DND-41 (cell line): ENCODE measurements around the gene EXT2.

Experiments used
- ATAC-seq: fragments of 200-7000 bp; cut with Tn5 transposase; 3 replicates; pipeline ENCODE4 v1.9.1; 2021; ENCODE audit warnings: low read depth; ENCODE audit not compliant: insufficient read depth
- DNase-seq: peaks from one replicate; pipeline ENCODE4 v3.0.0-alpha.2; 2020
- H2AFZ ChIP-seq: 2 replicates; pipeline ENCODE4 v1.6.0; 2012; ENCODE audit warnings: low read depth, low read length
- H3K27ac ChIP-seq: 2 replicates; pipeline ENCODE4 v1.5.1; 2012; ENCODE audit warnings: low read length, inconsistent platforms
- H3K27me3 ChIP-seq: fragments of 200-600 bp; sonication (generic); 2 replicates; pipeline ENCODE4 v1.6.0; 2012; ENCODE audit warnings: low read length, mild to moderate bottlenecking, inconsistent platforms; ENCODE audit not compliant: insufficient read depth, poor library complexity
- H3K36me3 ChIP-seq: 2 replicates; pipeline ENCODE4 v1.5.1; 2012; ENCODE audit warnings: low read length, inconsistent platforms; ENCODE audit not compliant: insufficient read depth
- H3K4me1 ChIP-seq: 2 replicates; pipeline ENCODE4 v1.5.1; 2012; ENCODE audit warnings: mild to moderate bottlenecking, low read length; ENCODE audit not compliant: insufficient read depth
- H3K4me2 ChIP-seq: 2 replicates; pipeline ENCODE4 v1.6.0; 2012; ENCODE audit warnings: mild to moderate bottlenecking, moderate library complexity, low read length, inconsistent platforms; ENCODE audit not compliant: insufficient read depth
- H3K4me3 ChIP-seq, 2 experiments: fragments of 200-600 bp in 1 of 2; shearing (Covaris generic) in 1 of 2; 2 replicates each; pipeline ENCODE4 v1.5.1; 2012 to 2016; ENCODE audit warnings: inconsistent platforms in 2 of 2, low read length in 2 of 2, mild to moderate bottlenecking in 2 of 2, low read depth in 1 of 2, moderate library complexity in 1 of 2
- H3K79me2 ChIP-seq: 2 replicates; pipeline ENCODE4 v1.6.0; 2012; ENCODE audit warnings: low read length, inconsistent platforms; ENCODE audit not compliant: insufficient read depth
- H3K9ac ChIP-seq: 2 replicates; pipeline ENCODE4 v1.6.0; 2012; ENCODE audit warnings: low read depth, mild to moderate bottlenecking, inconsistent platforms, low read length, moderate library complexity
- H3K9me3 ChIP-seq: 2 replicates; pipeline ENCODE4 v1.5.1; 2012; ENCODE audit warnings: low read length, moderate library complexity, mild to moderate bottlenecking, inconsistent platforms; ENCODE audit not compliant: insufficient read depth, severe bottlenecking
- H4K20me1 ChIP-seq: 2 replicates; pipeline ENCODE4 v1.6.0; 2012; ENCODE audit warnings: low read length; ENCODE audit not compliant: insufficient read depth
- EZH2 ChIP-seq: IDR thresholded peaks from 3 replicates; pipeline ENCODE4 v1.6.1; 2012; ENCODE audit warnings: borderline replicate concordance, low read depth, mild to moderate bottlenecking, moderate library complexity, low read length, inconsistent platforms; ENCODE audit not compliant: severe bottlenecking
- TF ChIP-seq, protein P1 (sequence below): IDR thresholded peaks from 2 replicates; pipeline ENCODE4 v1.5.1; 2012; ENCODE audit warnings: borderline replicate concordance, low read length, moderate library complexity, mild to moderate bottlenecking; ENCODE audit not compliant: poor library complexity, severe bottlenecking; ENCODE audit errors: extremely low read depth

EXT2 gene

DNA sequence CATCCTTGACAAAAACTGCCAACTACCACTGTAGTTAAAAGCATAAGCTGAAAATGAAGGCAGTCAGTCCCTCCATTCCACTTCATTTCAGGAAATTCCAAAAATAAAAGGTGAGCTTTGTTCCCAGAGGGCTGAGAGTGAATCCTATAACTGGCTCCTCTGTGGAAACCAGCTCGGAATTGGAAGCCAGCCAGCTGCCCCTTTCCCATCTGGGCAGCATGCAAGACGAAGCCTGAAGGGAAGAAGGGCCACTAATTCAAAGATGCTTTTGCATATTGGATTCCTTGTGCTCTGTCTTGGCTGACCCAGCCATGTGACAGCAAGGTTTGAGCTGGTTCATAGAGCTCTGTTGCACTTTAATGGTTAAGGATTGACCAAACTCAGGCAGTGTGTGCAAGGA, 131.0 kb downstream of the EXT2 start:
- H2AFZ ChIP-seq = no peak overlapping the region
- no peaks in the 10 kb centered on the region for H3K9me3 ChIP-seq
- no peaks in the 10 kb centered on the region for H4K20me1 ChIP-seq
- TF ChIP-seq EZH2 = no peak
- TF ChIP-seq, protein P1, sequence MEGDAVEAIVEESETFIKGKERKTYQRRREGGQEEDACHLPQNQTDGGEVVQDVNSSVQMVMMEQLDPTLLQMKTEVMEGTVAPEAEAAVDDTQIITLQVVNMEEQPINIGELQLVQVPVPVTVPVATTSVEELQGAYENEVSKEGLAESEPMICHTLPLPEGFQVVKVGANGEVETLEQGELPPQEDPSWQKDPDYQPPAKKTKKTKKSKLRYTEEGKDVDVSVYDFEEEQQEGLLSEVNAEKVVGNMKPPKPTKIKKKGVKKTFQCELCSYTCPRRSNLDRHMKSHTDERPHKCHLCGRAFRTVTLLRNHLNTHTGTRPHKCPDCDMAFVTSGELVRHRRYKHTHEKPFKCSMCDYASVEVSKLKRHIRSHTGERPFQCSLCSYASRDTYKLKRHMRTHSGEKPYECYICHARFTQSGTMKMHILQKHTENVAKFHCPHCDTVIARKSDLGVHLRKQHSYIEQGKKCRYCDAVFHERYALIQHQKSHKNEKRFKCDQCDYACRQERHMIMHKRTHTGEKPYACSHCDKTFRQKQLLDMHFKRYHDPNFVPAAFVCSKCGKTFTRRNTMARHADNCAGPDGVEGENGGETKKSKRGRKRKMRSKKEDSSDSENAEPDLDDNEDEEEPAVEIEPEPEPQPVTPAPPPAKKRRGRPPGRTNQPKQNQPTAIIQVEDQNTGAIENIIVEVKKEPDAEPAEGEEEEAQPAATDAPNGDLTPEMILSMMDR = no peak
- no peaks in the 10 kb centered on the region for H3K4me1 ChIP-seq
- no peaks in the 10 kb centered on the region for H3K79me2 ChIP-seq
- no peak overlapping the region for H3K4me2 ChIP-seq
- no peaks in the 10 kb centered on the region for H3K27me3 ChIP-seq
- H3K27ac ChIP-seq = no peak overlapping the region
- ATAC-seq = no peak
- no peaks in the 10 kb centered on the region for H3K36me3 ChIP-seq
- no peak overlapping the region for H3K4me3 ChIP-seq
- no peak overlapping the region for H3K9ac ChIP-seq
- no peak for DNase-seq

DNA sequence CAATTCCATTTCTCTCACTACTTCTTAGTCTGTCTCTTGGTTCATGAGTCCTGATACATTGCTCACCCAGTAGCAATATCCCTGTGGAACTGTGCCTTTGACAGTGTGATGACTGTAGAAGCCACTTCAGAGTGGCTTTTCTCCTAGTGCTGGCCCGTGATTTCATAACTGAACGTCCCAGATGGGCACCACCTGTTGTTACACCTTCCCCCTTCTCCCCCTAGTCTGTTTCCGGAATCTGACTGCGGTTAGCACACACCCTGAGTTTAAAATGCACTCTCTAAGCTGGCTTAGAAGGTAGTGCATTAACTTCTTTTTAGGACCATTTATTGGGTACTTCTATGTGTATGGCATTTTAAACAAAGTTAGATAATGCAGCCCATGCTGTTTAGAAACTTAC, 131.5 kb downstream of the EXT2 start:
- Histone ChIP-seq H3K79me2 (no peaks in the 10 kb centered on the region), H3K27me3 (no peaks in the 10 kb centered on the region), H4K20me1 (no peaks in the 10 kb centered on the region), H3K4me2 (no peak overlapping the region), H3K4me1 (no peaks in the 10 kb centered on the region), H3K9me3 (no peaks in the 10 kb centered on the region), H3K9ac (no peak overlapping the region), H3K4me3 (no peak overlapping the region), H2AFZ (no peak overlapping the region), H3K27ac (no peak overlapping the region), H3K36me3 (no peaks in the 10 kb centered on the region)
- ATAC-seq = no peak
- DNase-seq = no peak
- TF ChIP-seq EZH2 = no peak
- TF ChIP-seq, protein P1 = no peak

DNA sequence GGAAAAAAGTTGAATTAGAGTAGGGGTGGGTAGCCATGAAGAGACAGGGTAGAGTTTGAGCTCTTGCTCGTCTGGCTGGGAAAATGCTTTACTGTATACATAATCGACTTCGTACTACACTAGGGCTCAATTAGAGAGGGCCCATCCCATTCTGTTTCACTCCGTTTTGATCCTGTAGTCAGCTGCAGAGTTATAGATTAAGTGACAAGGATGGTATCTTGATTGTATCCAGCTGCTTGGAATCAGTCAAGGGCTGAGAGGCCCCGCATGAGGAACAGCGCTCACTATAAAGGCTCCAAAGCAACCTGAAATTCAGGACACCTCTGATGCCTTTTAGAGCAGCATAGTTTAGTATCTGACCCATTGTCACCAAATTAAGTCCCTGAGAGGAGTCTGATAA, 132.9 kb downstream of the EXT2 start:
- Histone ChIP-seq H4K20me1 (no peaks in the 10 kb centered on the region), H3K4me2 (no peak overlapping the region), H2AFZ (no peak overlapping the region)

More for the DNA sequence above, 132.9 kb downstream of the EXT2 start:
- H3K79me2 ChIP-seq = no peaks in the 10 kb centered on the region
- no peak for ATAC-seq
- no peak overlapping the region for H3K9ac ChIP-seq
- no peaks in the 10 kb centered on the region for H3K27me3 ChIP-seq
- no peaks in the 10 kb centered on the region for H3K36me3 ChIP-seq
- TF ChIP-seq EZH2 = no peak
- TF ChIP-seq, protein P1 = no peak
- H3K9me3 ChIP-seq = no peaks in the 10 kb centered on the region
- H3K4me1 ChIP-seq = no peaks in the 10 kb centered on the region
- no peak for DNase-seq
- no peak overlapping the region for H3K4me3 ChIP-seq
- no peak overlapping the region for H3K27ac ChIP-seq
